BLaER1 treated with 17β-estradiol and CSF1 and Interleukin-3, amounts not matched to agents 10 nM and 100 nM (cell line): ENCODE data around the gene AZIN2.

Experiments
- H3K27ac ChIP-seq, 11 experiments: shearing (Covaris generic); formaldehyde crosslinking; 2 replicates each; pipeline ENCODE4 v1.8.1; 2022
- H3K27me3 ChIP-seq, 11 experiments: shearing (Covaris generic); formaldehyde crosslinking; 2 replicates each; pipeline ENCODE4 v1.8.1; 2022
- H3K36me3 ChIP-seq, 11 experiments: shearing (Covaris generic); formaldehyde crosslinking; 2 replicates each; pipeline ENCODE4 v1.8.1; 2022
- H3K4me1 ChIP-seq, 10 experiments: shearing (Covaris generic); formaldehyde crosslinking; 2 replicates each; pipeline ENCODE4 v1.8.1; 2022
- H3K4me2 ChIP-seq, 11 experiments: shearing (Covaris generic); formaldehyde crosslinking; 2 replicates each; pipeline ENCODE4 v1.8.1; 2022
- H3K4me3 ChIP-seq, 10 experiments: shearing (Covaris generic); formaldehyde crosslinking; 2 replicates each; pipeline ENCODE4 v1.8.1; 2022
- H3K9ac ChIP-seq, 11 experiments: shearing (Covaris generic); formaldehyde crosslinking; 2 replicates each; pipeline ENCODE4 v1.8.1; 2022
- H3K9me3 ChIP-seq, 11 experiments: shearing (Covaris generic); formaldehyde crosslinking; replicated peaks in 1 of 11; 2 replicates each; pipeline ENCODE4 v1.8.1; 2022
- H4K20me1 ChIP-seq, 11 experiments: shearing (Covaris generic); formaldehyde crosslinking; 2 replicates each; pipeline ENCODE4 v1.8.1; 2022
- Cebpa-rat ChIP-seq, 11 experiments: shearing (Covaris generic); IDR thresholded peaks; 2 replicates each; pipeline ENCODE4 v1.8.1; 2022

AZIN2 gene

DNA sequence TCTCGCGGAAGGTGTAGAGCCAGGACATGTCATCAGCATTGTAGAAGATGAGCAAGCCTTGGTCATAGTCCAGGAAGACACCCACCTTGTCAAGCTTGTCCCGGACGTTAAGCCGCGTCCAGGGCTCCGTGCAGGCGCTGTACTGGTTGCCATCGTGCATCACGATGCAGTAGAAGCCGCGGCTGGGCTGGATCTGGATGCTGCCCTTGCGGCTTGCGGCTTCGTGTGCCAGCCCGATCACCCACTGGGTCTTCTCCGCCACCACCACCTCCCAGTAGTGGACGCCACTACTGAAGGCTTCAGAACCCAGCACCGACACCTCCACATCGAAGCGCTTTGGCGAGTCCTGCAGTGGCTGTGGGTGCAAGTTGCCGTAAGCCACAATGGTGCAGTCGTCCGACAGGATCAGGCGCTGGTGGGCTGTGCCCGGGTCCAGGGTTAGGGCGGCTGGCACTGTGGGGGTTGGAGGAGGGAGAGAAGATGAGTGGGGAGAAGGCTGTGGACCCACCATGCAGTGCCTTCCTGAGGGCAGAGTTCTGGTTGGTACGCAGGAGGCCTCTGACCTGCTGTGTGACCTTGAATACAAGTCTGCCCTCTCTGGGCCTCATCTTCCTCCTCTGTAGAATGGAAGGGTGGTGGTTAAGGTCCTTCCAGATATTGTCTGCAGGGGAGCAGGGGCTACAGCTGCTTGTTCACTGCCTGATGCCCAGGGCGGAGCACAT lies 66.5 kb downstream of the AZIN2 start:
- Histone ChIP-seq H3K4me1 (peaks cover 25 to 37% (median 31%) of the 10 kb centered on the region in 10 experiments), H3K27me3 (no peaks in the 10 kb centered on the region), H3K9me3 (no peaks in the 10 kb centered on the region), H3K36me3 (peaks cover 15 to 42% (median 25%) of the 10 kb centered on the region in 11 experiments; a peak in 20 of 22 replicates), H3K9ac (no peak overlapping the region), H3K27ac (no peak overlapping the region), H3K4me2 (no peak overlapping the region), H3K4me3 (no peak overlapping the region), H4K20me1 (peaks cover 0 to 6% (median 0%) of the 10 kb centered on the region in 11 experiments; a peak in 2 of 22 replicates)
- no peak for TF ChIP-seq Cebpa-rat (IDR thresholded peaks at IDR 0.05)

DNA sequence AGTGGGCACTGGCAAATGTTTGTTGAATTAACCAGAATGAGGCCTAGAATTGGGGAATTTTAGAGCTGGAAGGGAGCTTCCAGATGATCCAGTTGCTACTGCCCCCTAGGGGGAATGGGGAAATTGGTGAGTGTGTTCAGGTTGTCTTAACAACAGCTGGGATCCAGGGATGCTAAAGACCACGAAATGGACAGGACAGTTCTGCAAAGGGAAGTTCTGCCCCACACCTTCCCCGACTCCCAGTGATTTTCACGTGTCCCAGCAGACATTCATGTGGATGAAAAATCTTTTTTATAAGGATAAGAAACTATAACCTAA lies 67.0 kb downstream of the AZIN2 start:
- Histone ChIP-seq H3K27ac (no peak overlapping the region), H3K9me3 (no peaks in the 10 kb centered on the region), H3K27me3 (no peaks in the 10 kb centered on the region), H3K4me2 (no peak overlapping the region), H4K20me1 (peaks cover 0 to 6% (median 0%) of the 10 kb centered on the region in 11 experiments; a peak in 2 of 22 replicates), H3K4me3 (no peak overlapping the region), H3K9ac (no peak overlapping the region), H3K4me1 (peaks cover 30 to 42% (median 36%) of the 10 kb centered on the region in 10 experiments), H3K36me3 (peaks cover 15 to 42% (median 25%) of the 10 kb centered on the region in 11 experiments; a peak in 20 of 22 replicates)
- no peak for TF ChIP-seq Cebpa-rat (IDR thresholded peaks at IDR 0.05)

DNA sequence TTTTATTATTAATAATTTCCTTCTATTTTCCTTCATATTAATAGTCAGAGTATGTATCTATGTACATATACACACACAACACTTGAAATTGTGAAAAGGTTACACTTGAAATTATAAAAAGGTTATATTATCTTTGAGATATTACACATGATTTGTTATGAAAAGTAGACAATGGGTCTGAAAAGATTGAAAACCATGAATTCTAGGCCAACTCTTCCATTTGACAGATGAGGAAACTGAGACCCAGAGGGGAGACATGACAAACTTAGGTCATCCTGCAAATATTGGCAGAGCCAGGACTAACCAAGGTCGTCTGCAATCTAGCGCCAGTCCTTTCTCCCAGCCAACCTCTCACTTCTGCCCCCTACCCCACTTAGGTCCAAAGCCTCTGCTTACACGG lies 67.7 kb downstream of the AZIN2 start:
- Histone ChIP-seq H3K9me3 (no peaks in the 10 kb centered on the region), H3K4me1 (peaks cover 37 to 49% (median 43%) of the 10 kb centered on the region in 10 experiments), H3K27ac (no peak overlapping the region), H3K27me3 (no peaks in the 10 kb centered on the region), H3K4me3 (no peak overlapping the region), H3K4me2 (no peak overlapping the region), H3K36me3 (peaks cover 15 to 42% (median 23%) of the 10 kb centered on the region in 11 experiments; a peak in 20 of 22 replicates), H4K20me1 (peaks cover 0 to 6% (median 0%) of the 10 kb centered on the region in 11 experiments; a peak in 2 of 22 replicates), H3K9ac (no peak overlapping the region)
- no peak for TF ChIP-seq Cebpa-rat (IDR thresholded peaks at IDR 0.05)

DNA sequence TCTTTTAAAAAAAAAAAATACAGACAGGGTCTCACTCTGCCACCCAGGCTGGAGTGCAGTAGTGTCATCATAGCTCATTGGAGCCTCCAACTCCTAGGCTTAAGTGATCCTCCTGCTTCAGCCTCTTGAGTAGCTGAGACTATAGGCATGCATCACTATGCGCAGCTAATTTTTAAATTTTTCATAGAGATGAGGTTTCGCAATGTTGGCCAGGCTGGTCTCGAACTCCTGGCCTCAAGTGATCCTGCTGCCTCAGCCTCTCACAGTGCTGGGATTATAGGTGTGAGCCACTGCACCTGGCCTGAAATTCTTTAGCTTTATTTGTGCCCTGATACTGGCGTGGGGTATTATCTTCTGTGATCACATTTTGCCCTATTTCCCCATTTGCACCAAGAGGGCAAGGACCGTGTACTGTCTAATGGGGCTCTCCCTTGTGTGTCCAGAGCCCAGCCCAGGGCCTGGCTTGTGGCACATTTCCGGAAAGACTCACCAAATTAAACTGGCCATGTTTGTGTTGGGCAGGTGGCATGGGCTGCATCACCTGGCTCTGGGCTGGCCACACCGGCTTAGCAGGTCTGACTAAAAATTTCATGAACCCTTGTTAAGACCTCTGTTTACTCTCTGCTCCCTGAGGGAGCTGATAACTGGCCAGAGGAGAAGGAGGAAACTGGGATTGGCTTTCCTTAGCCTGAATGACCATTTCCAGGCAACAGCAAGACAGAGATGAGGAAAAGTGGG lies 68.7 kb downstream of the AZIN2 start:
- Histone ChIP-seq H3K9ac (no peak overlapping the region), H3K4me2 (peak overlapping the region in 6 of 11 experiments; percentile 76 to 91 (median 82); a peak in 10 of 22 replicates), H4K20me1 (peaks cover 0 to 6% (median 0%) of the 10 kb centered on the region in 11 experiments; a peak in 2 of 22 replicates), H3K36me3 (peaks cover 15 to 36% (median 23%) of the 10 kb centered on the region in 11 experiments; a peak in 20 of 22 replicates), H3K27ac (no peak overlapping the region), H3K27me3 (no peaks in the 10 kb centered on the region), H3K4me1 (peaks cover 37 to 59% (median 51%) of the 10 kb centered on the region in 10 experiments), H3K9me3 (no peaks in the 10 kb centered on the region), H3K4me3 (no peak overlapping the region)
- peak in 2 of 11 experiments; percentile 15 to 56; a peak in 2 of 22 replicates for TF ChIP-seq Cebpa-rat (IDR thresholded peaks at IDR 0.05)

DNA sequence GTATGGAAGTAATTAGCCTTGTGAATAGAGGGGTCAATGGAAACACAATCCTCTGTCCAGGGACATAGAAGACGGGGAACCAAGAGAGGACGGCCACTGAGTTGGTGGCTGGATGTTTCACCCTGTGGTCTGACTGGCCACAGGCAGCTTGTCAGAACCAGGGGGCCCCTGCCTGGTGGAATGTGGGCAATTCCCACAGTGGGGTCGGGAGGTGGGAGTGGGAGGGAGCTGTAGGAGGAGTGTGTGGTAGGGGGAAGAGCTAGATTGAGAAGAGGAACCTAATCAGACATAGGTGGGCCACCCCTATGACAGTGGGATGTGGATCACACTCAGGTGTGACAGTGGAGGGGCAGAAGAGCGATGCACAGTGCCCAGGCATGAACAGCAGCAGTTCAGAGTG lies 69.6 kb downstream of the AZIN2 start:
- no peaks in the 10 kb centered on the region for H3K9me3 ChIP-seq
- peaks cover 15 to 28% (median 20%) of the 10 kb centered on the region in 11 experiments; a peak in 20 of 22 replicates for H3K36me3 ChIP-seq
- peak overlapping the region in 6 of 11 experiments; percentile 66 to 89 (median 78); a peak in 10 of 22 replicates for H3K27ac ChIP-seq
- peaks cover 39 to 65% (median 59%) of the 10 kb centered on the region in 10 experiments for H3K4me1 ChIP-seq
- peak overlapping the region; percentile 28 to 91 (median 79) for H3K4me2 ChIP-seq
- TF ChIP-seq Cebpa-rat (IDR thresholded peaks at IDR 0.05) = no peak
- H4K20me1 ChIP-seq = peaks cover 0 to 6% (median 0%) of the 10 kb centered on the region in 11 experiments; a peak in 2 of 22 replicates
- H3K4me3 ChIP-seq = no peak overlapping the region
- H3K9ac ChIP-seq = peak overlapping the region in 7 of 11 experiments; percentile 50 to 78 (median 69); a peak in 8 of 22 replicates
- H3K27me3 ChIP-seq = no peaks in the 10 kb centered on the region

DNA sequence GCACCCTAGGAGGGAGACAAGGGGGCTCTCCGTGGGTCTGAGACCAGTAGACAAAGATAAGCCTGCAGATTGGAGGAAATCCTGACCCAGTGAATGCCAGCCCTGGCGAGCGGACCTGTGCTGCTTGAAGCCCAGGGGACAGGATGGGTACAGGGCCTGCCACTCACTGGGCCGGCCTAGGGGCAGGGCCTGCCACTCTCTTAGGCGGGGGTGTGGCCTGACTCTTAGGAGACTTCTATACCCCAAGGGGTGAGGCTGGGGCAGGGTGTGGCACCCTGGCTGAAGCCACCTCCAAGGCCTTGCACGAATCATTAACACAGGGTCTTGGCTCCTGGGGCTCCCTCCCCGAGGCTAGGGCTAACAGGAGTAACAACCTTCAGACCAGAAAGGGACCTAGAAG lies 70.2 kb downstream of the AZIN2 start:
- peak overlapping the region in 10 of 11 experiments; percentile 7 to 78 (median 58); a peak in 17 of 22 replicates for H3K9ac ChIP-seq
- H3K9me3 ChIP-seq = no peaks in the 10 kb centered on the region
- no peak for TF ChIP-seq Cebpa-rat (IDR thresholded peaks at IDR 0.05)
- no peaks in the 10 kb centered on the region for H3K27me3 ChIP-seq
- peak overlapping the region in 8 of 11 experiments; percentile 20 to 89 (median 74); a peak in 16 of 22 replicates for H3K27ac ChIP-seq
- H3K36me3 ChIP-seq = peaks cover 12 to 24% (median 17%) of the 10 kb centered on the region in 11 experiments; a peak in 20 of 22 replicates
- H4K20me1 ChIP-seq = peaks cover 0 to 10% (median 0%) of the 10 kb centered on the region in 11 experiments; a peak in 3 of 22 replicates
- H3K4me3 ChIP-seq = peak overlapping the region in 1 of 10 experiments; percentile 1; a peak in 2 of 20 replicates
- peaks cover 39 to 66% (median 63%) of the 10 kb centered on the region in 10 experiments for H3K4me1 ChIP-seq
- peak overlapping the region; percentile 28 to 91 (median 79) for H3K4me2 ChIP-seq

DNA sequence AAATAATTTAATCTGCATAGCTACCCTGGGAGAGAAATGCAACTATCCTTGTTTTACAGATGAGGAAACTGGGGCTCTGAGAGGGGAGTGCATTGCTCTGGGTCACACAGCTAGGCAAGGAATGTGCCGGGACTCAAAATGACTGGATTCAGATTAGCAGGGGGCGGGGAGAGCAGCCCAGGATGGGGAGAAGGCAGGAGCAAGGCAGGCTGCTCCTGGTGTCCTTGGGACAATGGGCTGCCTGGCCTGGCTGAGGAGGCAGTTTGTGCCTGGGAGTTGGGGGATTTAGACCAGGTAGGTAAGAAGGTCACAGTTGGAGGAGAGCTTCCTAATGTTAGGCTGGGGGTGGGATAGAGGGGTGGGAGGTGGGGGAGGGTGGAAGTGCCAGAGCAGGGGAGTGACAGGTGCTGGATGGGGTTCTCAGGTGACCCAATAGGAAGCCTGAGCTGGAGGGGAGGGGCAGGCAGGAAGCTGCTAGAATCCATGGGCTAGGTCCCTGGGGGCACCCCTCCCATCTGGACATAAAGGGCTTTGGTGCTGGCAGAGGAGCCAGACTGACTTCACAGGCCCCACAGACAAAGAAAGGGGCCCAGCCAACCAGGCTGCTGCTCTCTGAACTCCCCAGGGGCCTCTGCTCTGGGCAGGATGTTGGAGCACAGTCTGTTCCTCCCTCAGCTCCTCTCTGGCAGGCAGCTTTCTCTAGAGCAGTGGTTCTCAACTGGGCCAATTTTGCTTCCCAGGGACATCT lies 71.9 kb downstream of the AZIN2 start:
- Histone ChIP-seq H3K9me3 (no peaks in the 10 kb centered on the region), H3K27ac (peak overlapping the region in 8 of 11 experiments; percentile 52 to 89 (median 74); a peak in 16 of 22 replicates), H3K27me3 (no peaks in the 10 kb centered on the region), H3K4me1 (peaks cover 40 to 71% (median 69%) of the 10 kb centered on the region in 10 experiments), H3K9ac (peak overlapping the region in 8 of 11 experiments; percentile 45 to 78 (median 60); a peak in 14 of 22 replicates), H3K36me3 (peaks cover 0 to 9% (median under 1%) of the 10 kb centered on the region in 11 experiments; a peak in 13 of 22 replicates), H3K4me2 (peak overlapping the region in 10 of 11 experiments; percentile 44 to 91 (median 80); a peak in 20 of 22 replicates), H3K4me3 (0 out of 20 replicates have a peak overlapping the region, but pooled peaks of 1 of the 10 experiments have one; percentile 2), H4K20me1 (peaks cover 0 to 13% (median 0%) of the 10 kb centered on the region in 11 experiments; a peak in 3 of 22 replicates)
- TF ChIP-seq Cebpa-rat (IDR thresholded peaks at IDR 0.05) = no peak

DNA sequence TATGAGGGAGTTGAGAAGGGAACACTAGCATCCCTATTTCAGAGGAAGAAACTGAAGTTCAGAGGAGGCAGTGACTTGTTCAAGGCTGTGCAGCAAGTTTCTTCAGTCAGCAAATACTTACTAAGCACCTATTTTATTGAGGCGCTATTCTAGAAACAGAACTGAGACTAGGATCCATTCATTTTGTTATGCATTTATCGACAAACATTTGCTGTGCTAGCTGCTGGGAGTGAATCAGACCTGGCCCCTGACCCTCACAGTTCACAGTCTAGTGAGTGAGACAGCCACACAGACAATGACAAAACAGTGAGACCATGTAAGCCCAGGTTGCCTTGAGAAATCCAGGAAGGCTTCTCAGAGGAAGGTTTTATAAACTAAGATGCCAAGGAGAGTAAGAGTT lies 72.7 kb downstream of the AZIN2 start:
- H3K9ac ChIP-seq = peak overlapping the region in 8 of 11 experiments; percentile 45 to 78 (median 60); a peak in 14 of 22 replicates
- no peak for TF ChIP-seq Cebpa-rat (IDR thresholded peaks at IDR 0.05)
- H3K4me1 ChIP-seq = peaks cover 40 to 71% (median 69%) of the 10 kb centered on the region in 10 experiments
- peak overlapping the region in 10 of 11 experiments; percentile 44 to 91 (median 80); a peak in 19 of 22 replicates for H3K4me2 ChIP-seq
- peaks cover 0 to 13% (median 0%) of the 10 kb centered on the region in 11 experiments; a peak in 3 of 22 replicates for H4K20me1 ChIP-seq
- peaks cover 6 to 13% (median 8%) of the 10 kb centered on the region in 11 experiments; a peak in 16 of 22 replicates for H3K36me3 ChIP-seq
- peak overlapping the region in 8 of 11 experiments; percentile 52 to 89 (median 74); a peak in 16 of 22 replicates for H3K27ac ChIP-seq
- no peaks in the 10 kb centered on the region for H3K27me3 ChIP-seq
- no peaks in the 10 kb centered on the region for H3K9me3 ChIP-seq
- H3K4me3 ChIP-seq = 0 out of 20 replicates have a peak overlapping the region, but pooled peaks of 1 of the 10 experiments have one; percentile 2
